Tibial nerve (tissue), 4 donors: Measurements from ENCODE around the gene SSC5D. TPM values are rescaled to one million over a fixed set of nuclear protein-coding genes. Genes with fewer than 3 reads are reported as not detected.
A peak's percentile ranks its signal among the peaks of the same experiment; 100 is the strongest.

ENCODE experiments used
- DNase-seq, 2 donors: peaks; one replicate each; pipeline ENCODE4 v3.0.0-alpha.2; 2019; ENCODE audit warnings: low spot score in 2 of 2
- H3K27ac ChIP-seq, 4 donors: fragments of 200-600 bp; sonication (generic) in 3 of 4; one replicate each; pipeline ENCODE4 v1.5.1; 2017 to 2019; ENCODE audit warnings: mild to moderate bottlenecking in 1 of 4
- H3K27me3 ChIP-seq, 2 donors: fragments of 200-600 bp; sonication (generic) in 1 of 2; one replicate each; pipeline versions ENCODE4 v1.5.1 to v1.6.0; 2017 to 2019
- H3K36me3 ChIP-seq, 3 donors: fragments of 200-600 bp; sonication (generic); one replicate each; pipeline ENCODE4 v1.5.1; 2018 to 2019
- H3K4me1 ChIP-seq, 4 donors: fragments of 200-600 bp; sonication (generic) in 3 of 4; one replicate each; pipeline ENCODE4 v1.5.1; 2017 to 2019
- H3K4me3 ChIP-seq, 4 donors: fragments of 200-600 bp; sonication (generic) in 3 of 4; one replicate each; pipeline ENCODE4 v1.5.1; 2017 to 2019; ENCODE audit warnings: mild to moderate bottlenecking in 1 of 4, moderate library complexity in 1 of 4
- H3K9me3 ChIP-seq, 4 donors: fragments of 200-600 bp; sonication (generic) in 3 of 4; one replicate each; pipeline ENCODE4 v1.5.1; 2017 to 2019
- EP300 ChIP-seq, 2 donors: sonication (generic); formaldehyde crosslinking; IDR thresholded peaks; one replicate each; pipeline ENCODE4 v1.6.1; 2017; ENCODE audit warnings: antibody characterized with exemption in 2 of 2, mild to moderate bottlenecking in 1 of 2
- POLR2A ChIP-seq, 2 donors: fragments of 450-650 bp; IDR thresholded peaks; one replicate each; pipeline ENCODE4 v1.6.1; 2017; ENCODE audit warnings: antibody characterized with exemption in 2 of 2, mild to moderate bottlenecking in 2 of 2, moderate library complexity in 2 of 2
- WGBS, 2 donors: methylation state at CpG; one replicate each; pipeline ENCODE4 v1.1.5; 2018; 5-methylcytosine and 5-hydroxymethylcytosine counted together
- total RNA-seq, 4 donors: library from RNA; depleted of rRNA; stranded (reverse); fragments of >200 nt; gene quantifications; one replicate each; pipeline ENCODE4 v1.1.0, GENCODE V29; 2016
- TF ChIP-seq, protein P1 (sequence below), 5 experiments: fragments of 200-600 bp in 3 of 5; fragments of 450-650 bp in 2 of 5; sonication (generic) in 3 of 5; IDR thresholded peaks; one replicate each; pipeline ENCODE4 v1.5.1; 2016 to 2019; ENCODE audit warnings: antibody characterized with exemption in 5 of 5, mild to moderate bottlenecking in 3 of 5, moderate library complexity in 2 of 5

SSC5D gene
- total RNA-seq, 4 donors from 2014 or later: 3.9 to 14.5 (median 7.2) TPM

DNA sequence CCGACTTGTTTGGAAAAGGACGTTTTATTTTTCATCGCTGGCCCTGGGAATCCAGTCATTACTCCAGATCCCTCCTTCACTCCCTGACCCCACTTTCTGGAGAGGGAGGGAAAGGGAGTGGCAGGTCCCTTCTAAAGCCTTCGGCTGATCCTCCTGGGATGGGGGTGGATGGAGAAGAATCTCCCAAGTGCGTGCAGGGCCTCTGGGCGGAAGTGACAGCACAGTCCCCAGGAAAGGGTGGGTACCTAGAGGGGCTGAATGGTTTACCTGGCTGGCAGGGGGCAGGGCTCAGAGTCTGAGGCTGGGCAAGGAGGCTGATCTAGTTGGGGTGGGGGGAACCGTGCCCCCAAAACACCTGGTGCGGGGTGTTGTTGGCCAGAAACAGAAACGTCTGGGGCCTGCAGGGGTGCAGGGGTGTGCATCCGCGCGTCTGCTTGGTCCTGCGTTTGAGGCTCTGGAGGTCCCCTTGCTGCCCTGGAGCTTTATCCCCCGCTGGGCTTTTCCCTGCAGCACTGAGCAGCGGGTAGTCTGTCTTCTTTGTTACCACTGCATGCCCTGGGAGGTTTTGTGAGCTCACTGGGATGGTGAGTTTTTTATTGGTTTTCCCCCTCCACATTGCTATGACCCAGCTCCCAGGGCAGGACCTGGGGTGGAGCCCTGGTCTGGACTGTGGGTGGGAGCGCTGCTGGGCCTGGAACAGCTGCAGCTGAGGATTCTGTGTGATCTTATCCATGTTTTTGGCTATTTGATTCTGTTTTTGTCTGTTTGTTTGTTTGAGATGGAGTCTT lies 14.8 kb upstream of the SSC5D start:
- WGBS, 2 donors: 33 to 36% methylated on average over 16 of the region's 16 CpGs

DNA sequence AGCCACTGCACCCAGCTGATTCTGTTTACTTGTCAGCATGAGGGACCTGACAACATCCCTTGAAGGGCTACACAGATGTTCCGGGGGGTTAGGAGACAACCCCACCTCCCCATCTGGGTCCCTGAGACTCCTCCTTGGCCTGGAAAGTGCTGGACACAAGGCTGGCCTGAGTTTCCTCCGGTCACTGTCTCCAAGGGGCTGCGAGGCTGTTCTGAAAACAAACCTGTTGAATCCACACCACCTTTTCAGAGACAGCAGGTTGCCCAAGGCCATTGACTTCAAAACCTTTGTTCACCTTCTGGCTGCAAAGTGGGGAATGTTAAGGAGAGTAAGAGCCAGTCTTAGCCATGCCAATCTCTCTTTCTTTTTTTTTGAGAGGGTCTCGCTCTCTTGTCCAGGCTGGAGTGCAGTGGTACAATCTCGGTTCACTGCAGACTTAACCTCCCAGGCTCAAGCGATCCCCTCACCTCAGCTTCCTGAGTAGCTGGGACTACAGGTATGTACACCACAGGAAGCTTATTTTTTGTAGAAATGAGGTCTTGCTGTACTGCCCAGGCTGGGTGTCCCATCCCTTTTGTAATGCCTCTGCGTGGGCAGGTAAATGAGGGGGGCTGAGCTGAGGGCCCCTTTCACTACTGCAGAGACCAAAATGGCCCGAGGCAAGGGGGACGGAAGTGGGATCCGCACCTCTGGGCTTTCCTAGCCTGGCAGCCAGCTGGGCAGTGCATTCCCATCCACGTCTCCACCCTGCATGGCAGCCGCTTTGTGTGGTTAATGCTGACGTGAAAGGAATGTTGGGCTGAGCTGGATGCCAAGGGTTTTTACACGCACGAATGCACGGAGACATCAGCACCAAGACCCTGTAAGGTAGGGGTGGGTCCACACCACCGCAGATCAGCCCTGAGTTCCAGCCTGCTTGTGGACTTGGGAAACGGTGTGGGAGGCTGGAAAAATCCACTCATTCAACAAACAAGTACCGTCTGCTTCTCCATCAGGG lies 13.7 kb upstream of the SSC5D start:
- Histone ChIP-seq H3K27ac (peak overlapping the region; percentile 2 to 99 (median 77)), H3K36me3 (no peaks in the 10 kb centered on the region), H3K9me3 (no peaks in the 10 kb centered on the region), H3K4me1 (peaks cover 0 to 55% (median 37%) of the 10 kb centered on the region in 4 donors), H3K27me3 (no peaks in the 10 kb centered on the region), H3K4me3 (no peak overlapping the region)
- DNase-seq: no peak
- WGBS, 2 donors: 71 to 78% methylated on average over 19 of the region's 19 CpGs
- TF ChIP-seq POLR2A (IDR thresholded peaks at IDR 0.05): no peak
- TF ChIP-seq, protein P1, sequence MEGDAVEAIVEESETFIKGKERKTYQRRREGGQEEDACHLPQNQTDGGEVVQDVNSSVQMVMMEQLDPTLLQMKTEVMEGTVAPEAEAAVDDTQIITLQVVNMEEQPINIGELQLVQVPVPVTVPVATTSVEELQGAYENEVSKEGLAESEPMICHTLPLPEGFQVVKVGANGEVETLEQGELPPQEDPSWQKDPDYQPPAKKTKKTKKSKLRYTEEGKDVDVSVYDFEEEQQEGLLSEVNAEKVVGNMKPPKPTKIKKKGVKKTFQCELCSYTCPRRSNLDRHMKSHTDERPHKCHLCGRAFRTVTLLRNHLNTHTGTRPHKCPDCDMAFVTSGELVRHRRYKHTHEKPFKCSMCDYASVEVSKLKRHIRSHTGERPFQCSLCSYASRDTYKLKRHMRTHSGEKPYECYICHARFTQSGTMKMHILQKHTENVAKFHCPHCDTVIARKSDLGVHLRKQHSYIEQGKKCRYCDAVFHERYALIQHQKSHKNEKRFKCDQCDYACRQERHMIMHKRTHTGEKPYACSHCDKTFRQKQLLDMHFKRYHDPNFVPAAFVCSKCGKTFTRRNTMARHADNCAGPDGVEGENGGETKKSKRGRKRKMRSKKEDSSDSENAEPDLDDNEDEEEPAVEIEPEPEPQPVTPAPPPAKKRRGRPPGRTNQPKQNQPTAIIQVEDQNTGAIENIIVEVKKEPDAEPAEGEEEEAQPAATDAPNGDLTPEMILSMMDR (IDR thresholded peaks at IDR 0.05): no peak
- no peak for TF ChIP-seq EP300 (IDR thresholded peaks at IDR 0.05)

More for the DNA sequence above, 14.8 kb upstream of the SSC5D start:
- peak overlapping the region; percentile 2 to 97 (median 68) for H3K27ac ChIP-seq
- peaks cover 0 to 51% (median 37%) of the 10 kb centered on the region in 4 donors for H3K4me1 ChIP-seq
- H3K9me3 ChIP-seq: no peaks in the 10 kb centered on the region
- TF ChIP-seq, protein P1 (IDR thresholded peaks at IDR 0.05): no peak
- TF ChIP-seq EP300 (IDR thresholded peaks at IDR 0.05): no peak
- H3K27me3 ChIP-seq: no peaks in the 10 kb centered on the region
- H3K4me3 ChIP-seq: peak overlapping the region in 1 of 4 donors; percentile 12
- no peaks in the 10 kb centered on the region for H3K36me3 ChIP-seq
- no peak for DNase-seq

DNA sequence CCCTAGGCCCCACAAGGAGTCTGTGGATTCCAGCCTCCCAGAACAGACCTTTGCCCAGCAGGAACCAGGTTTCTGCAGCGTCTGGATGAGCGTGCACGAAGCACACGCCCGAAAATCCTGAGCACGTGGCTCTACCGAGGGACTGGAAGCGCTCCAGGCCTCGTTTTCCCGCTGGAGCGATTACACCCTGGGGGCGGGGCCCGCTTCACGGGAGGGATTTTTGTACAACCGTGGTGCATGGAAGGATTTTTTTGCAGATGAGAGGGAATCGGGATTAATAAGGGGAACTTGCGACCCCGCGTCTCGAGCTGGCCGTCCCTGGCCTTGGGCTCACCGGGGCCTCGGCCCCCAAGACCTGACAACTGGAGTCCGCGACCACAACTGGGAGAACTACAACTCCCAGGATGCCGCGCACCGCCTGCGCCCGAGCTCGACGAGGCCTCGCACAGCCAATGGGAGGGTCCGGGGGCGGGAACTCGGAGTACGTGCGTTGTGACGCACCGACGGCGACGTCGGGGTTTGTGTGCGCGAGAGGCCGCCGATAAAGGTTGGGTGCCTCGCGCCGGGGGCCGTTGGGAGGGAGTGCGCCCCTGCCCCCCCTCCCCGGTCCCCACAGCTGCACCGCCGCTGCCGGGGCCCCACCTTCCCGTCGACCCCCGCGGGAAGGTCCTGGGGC lies 12.0 kb upstream of the SSC5D start, which contains the start of gene ZNF628:
TSS of gene ZNF628 (plus strand) at position 518 of the 676 bp plus-strand sequence. CDS start 3,294 bp downstream, outside the sequence.
- DNase-seq: peak; percentile 96 to 98
- WGBS, 2 donors: 1 to 2% methylated on average over 28 to 41 of the region's 61 CpGs
- peak within 1 kb of the TSS; percentile 39 to 79 (median 60) for H3K4me3 ChIP-seq
- H3K27ac ChIP-seq: peak within 1 kb of the TSS; percentile 90 to 99 (median 98)
- peaks cover 0 to 5% (median 0%) of the 10 kb centered on the region in 3 donors for H3K36me3 ChIP-seq
- no peaks in the 10 kb centered on the region for H3K9me3 ChIP-seq
- no peaks in the 10 kb centered on the region for H3K27me3 ChIP-seq
- TF ChIP-seq, protein P1 (IDR thresholded peaks at IDR 0.05): peak in 2 of 5 experiments; percentile 17 to 27
- TF ChIP-seq EP300 (IDR thresholded peaks at IDR 0.05): peak; percentile 79 to 84
- peak; percentile 73 to 76 for TF ChIP-seq POLR2A (IDR thresholded peaks at IDR 0.05)
- H3K4me1 ChIP-seq: peaks cover 0 to 55% (median 37%) of the 10 kb centered on the region in 4 donors

DNA sequence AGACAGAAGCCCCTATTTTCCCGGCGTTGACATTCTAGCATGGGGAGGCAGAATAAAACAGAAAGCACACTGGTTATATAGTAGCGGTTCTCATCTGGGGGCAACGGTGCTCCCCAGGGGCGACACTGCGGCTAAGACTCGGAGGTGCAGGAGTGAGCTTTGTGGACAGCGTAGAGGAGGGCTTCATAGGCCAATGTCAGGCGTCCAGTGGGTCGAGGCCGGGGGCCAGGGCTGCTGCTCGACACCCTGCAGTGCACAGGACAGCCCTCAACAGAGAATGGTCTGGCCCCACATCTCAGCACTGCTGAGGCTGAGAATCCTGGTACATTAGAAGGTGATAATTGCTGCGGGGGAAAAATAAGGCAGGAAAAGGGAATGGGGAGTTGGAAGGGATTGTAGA lies 10.3 kb upstream of the SSC5D start:
- Histone ChIP-seq H3K27ac (peak overlapping the region in 1 of 4 donors; percentile 99), H3K27me3 (no peaks in the 10 kb centered on the region), H3K9me3 (no peaks in the 10 kb centered on the region), H3K36me3 (peaks cover 0 to 22% (median 0%) of the 10 kb centered on the region in 3 donors), H3K4me1 (peaks cover 0 to 49% (median 33%) of the 10 kb centered on the region in 4 donors), H3K4me3 (peak overlapping the region in 1 of 4 donors; percentile 78)
- no peak for DNase-seq
- 80 to 82% methylated on average over 13 of the region's 13 CpGs for WGBS, 2 donors
- TF ChIP-seq, protein P1 (IDR thresholded peaks at IDR 0.05): no peak
- TF ChIP-seq POLR2A (IDR thresholded peaks at IDR 0.05) (no peak), EP300 (IDR thresholded peaks at IDR 0.05) (no peak)
